HL-60 (cell line): Measurements from ENCODE around the gene NFAT5.
A peak's percentile ranks its signal among the peaks of the same experiment; 100 is the strongest.

Experiments
- DNase-seq, 2 experiments: peaks; one replicate each; pipeline ENCODE4 v3.0.0-alpha.2; 2010 to 2020; ENCODE audit warnings: low read depth in 1 of 2, low spot score in 1 of 2
- H3K27ac ChIP-seq: fragments of 250-450 bp; sonication (Bioruptor Pico); replicated peaks from 2 replicates; pipeline ENCODE4 v1.5.1; 2020; ENCODE audit warnings: mild to moderate bottlenecking, moderate library complexity
- H3K27me3 ChIP-seq: fragments of 250-450 bp; sonication (Bioruptor Pico); 2 replicates; pipeline ENCODE4 v1.5.1; 2021; ENCODE audit warnings: mild to moderate bottlenecking, moderate library complexity; ENCODE audit not compliant: insufficient read depth, poor library complexity, severe bottlenecking
- H3K4me3 ChIP-seq: replicated peaks from 2 replicates; pipeline ENCODE4 v1.5.1; 2011; ENCODE audit warnings: mild to moderate bottlenecking, control low read depth, low read length; ENCODE audit not compliant: insufficient read depth
- GABPA ChIP-seq: IDR thresholded peaks from 2 replicates; pipeline ENCODE4 v1.6.1; 2012; ENCODE audit warnings: low read depth
- POLR2AphosphoS5 ChIP-seq: IDR thresholded peaks from 2 replicates; pipeline ENCODE4 v1.6.1; 2012; ENCODE audit warnings: low read depth
- SPI1 ChIP-seq: IDR thresholded peaks from 2 replicates; pipeline ENCODE4 v1.6.1; 2012; ENCODE audit warnings: low read depth, mild to moderate bottlenecking, borderline replicate concordance
- TF ChIP-seq, protein P1 (sequence below): IDR thresholded peaks from 2 replicates; pipeline ENCODE4 v1.6.1; 2012; ENCODE audit warnings: low read depth; ENCODE audit not compliant: insufficient replicate concordance
- TF ChIP-seq, protein P2 (sequence below): IDR thresholded peaks from one replicate; pipeline ENCODE4 v1.5.1; 2011; ENCODE audit warnings: low read length, control low read depth, inconsistent platforms; ENCODE audit not compliant: insufficient read depth

NFAT5 gene

DNA sequence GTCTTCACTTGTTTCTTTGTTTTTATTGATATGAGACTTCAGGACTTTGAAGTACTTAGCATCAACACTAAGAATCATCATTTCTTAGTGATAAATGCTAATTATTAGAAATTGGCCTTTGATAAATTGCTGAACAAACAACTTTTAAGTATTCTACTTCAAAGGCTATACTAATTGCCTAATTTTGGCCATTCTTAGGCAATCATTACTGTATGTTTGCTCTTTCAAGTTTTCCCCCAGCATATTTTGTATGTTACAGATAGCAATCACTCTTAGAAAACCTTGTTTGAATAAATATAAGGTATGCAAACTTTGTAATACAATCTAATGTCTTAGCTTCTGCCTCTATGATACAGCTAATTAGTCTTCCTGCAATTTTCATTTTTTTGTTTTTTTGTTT, 114.6 kb downstream of the NFAT5 start:
- TF ChIP-seq POLR2AphosphoS5: no peak
- TF ChIP-seq, protein P1, sequence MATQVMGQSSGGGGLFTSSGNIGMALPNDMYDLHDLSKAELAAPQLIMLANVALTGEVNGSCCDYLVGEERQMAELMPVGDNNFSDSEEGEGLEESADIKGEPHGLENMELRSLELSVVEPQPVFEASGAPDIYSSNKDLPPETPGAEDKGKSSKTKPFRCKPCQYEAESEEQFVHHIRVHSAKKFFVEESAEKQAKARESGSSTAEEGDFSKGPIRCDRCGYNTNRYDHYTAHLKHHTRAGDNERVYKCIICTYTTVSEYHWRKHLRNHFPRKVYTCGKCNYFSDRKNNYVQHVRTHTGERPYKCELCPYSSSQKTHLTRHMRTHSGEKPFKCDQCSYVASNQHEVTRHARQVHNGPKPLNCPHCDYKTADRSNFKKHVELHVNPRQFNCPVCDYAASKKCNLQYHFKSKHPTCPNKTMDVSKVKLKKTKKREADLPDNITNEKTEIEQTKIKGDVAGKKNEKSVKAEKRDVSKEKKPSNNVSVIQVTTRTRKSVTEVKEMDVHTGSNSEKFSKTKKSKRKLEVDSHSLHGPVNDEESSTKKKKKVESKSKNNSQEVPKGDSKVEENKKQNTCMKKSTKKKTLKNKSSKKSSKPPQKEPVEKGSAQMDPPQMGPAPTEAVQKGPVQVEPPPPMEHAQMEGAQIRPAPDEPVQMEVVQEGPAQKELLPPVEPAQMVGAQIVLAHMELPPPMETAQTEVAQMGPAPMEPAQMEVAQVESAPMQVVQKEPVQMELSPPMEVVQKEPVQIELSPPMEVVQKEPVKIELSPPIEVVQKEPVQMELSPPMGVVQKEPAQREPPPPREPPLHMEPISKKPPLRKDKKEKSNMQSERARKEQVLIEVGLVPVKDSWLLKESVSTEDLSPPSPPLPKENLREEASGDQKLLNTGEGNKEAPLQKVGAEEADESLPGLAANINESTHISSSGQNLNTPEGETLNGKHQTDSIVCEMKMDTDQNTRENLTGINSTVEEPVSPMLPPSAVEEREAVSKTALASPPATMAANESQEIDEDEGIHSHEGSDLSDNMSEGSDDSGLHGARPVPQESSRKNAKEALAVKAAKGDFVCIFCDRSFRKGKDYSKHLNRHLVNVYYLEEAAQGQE: no peak
- TF ChIP-seq GABPA: no peak
- TF ChIP-seq, protein P2, sequence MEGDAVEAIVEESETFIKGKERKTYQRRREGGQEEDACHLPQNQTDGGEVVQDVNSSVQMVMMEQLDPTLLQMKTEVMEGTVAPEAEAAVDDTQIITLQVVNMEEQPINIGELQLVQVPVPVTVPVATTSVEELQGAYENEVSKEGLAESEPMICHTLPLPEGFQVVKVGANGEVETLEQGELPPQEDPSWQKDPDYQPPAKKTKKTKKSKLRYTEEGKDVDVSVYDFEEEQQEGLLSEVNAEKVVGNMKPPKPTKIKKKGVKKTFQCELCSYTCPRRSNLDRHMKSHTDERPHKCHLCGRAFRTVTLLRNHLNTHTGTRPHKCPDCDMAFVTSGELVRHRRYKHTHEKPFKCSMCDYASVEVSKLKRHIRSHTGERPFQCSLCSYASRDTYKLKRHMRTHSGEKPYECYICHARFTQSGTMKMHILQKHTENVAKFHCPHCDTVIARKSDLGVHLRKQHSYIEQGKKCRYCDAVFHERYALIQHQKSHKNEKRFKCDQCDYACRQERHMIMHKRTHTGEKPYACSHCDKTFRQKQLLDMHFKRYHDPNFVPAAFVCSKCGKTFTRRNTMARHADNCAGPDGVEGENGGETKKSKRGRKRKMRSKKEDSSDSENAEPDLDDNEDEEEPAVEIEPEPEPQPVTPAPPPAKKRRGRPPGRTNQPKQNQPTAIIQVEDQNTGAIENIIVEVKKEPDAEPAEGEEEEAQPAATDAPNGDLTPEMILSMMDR: no peak
- no peak for TF ChIP-seq SPI1
- peak in 1 of 2 experiments; percentile 4 for DNase-seq
- Histone ChIP-seq H3K27me3 (no peaks in the 10 kb centered on the region), H3K4me3 (no peak overlapping the region), H3K27ac (no peak overlapping the region)

DNA sequence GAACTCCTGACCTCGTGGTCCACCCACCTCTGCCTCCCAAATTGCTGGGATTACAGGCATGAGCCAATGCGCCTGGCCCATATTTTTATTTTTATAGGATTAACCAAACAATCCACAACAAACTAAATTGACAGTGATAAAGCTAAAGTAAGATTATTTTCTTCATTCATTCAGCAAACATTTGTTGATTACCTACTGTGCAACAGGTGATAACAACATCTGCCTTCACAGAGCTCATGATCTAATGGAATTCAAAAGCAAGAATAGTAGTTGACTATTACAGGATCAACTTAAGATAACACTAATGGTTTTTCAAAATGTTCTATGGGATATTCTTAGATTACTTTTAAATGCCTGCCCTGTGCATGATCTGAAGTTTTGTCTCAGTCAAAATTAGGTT, 122.8 kb downstream of the NFAT5 start:
- Histone ChIP-seq H3K27ac (no peak overlapping the region), H3K4me3 (no peak overlapping the region), H3K27me3 (no peaks in the 10 kb centered on the region)
- TF ChIP-seq GABPA (no peak), SPI1 (no peak), POLR2AphosphoS5 (no peak)
- TF ChIP-seq, protein P2: no peak
- TF ChIP-seq, protein P1: no peak
- no peak for DNase-seq

DNA sequence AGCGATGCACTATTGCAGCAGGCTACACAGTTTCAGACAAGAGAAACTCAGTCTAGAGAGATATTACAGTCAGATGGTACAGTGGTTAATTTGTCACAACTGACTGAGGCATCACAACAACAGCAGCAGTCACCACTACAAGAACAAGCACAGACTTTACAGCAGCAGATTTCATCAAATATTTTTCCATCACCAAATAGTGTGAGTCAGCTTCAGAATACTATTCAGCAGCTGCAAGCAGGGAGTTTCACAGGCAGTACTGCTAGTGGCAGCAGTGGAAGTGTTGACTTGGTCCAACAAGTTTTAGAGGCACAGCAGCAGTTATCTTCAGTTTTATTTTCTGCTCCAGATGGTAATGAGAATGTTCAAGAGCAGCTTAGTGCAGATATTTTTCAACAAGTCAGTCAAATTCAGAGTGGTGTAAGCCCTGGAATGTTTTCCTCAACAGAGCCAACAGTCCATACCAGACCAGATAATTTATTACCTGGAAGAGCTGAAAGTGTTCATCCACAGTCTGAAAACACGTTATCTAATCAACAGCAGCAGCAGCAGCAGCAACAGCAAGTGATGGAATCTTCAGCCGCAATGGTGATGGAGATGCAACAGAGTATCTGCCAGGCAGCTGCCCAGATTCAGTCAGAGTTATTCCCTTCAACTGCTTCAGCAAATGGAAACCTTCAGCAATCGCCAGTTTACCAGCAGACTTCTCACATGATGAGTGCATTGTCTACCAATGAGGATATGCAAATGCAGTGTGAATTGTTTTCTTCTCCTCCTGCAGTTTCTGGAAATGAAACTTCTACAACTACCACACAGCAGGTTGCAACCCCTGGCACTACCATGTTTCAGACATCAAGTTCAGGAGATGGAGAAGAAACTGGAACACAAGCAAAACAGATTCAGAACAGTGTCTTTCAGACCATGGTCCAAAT, 126.5 kb downstream of the NFAT5 start:
- TF ChIP-seq, protein P2: no peak
- TF ChIP-seq SPI1: no peak
- TF ChIP-seq, protein P1: no peak
- no peak for TF ChIP-seq GABPA
- TF ChIP-seq POLR2AphosphoS5: no peak
- DNase-seq: no peak
- H3K27ac ChIP-seq: no peak overlapping the region
- H3K27me3 ChIP-seq: no peaks in the 10 kb centered on the region
- H3K4me3 ChIP-seq: no peak overlapping the region
